Measurements from ENCODE around the gene CDC25B.

GRCh38 chr20:3783511-3784195 lies 12.5 kb upstream of the CDC25B start:
- no peak for TF ChIP-seq HDAC6 (IDR thresholded peaks at IDR 0.05; ENCODE audit: low read depth, low read length)
- no peak for TF ChIP-seq EP300 (IDR thresholded peaks at IDR 0.05; ENCODE audit: borderline replicate concordance in 1 of 2, low read depth in 2 of 2, low read length in 2 of 2)
- TF ChIP-seq ATF3 (IDR thresholded peaks at IDR 0.05; ENCODE audit: insufficient read depth, low read depth, low read length), result no peak
- no peak for TF ChIP-seq CTCF (IDR thresholded peaks at IDR 0.05; ENCODE audit: control extremely low read depth in 1 of 3, insufficient read depth in 1 of 3, low read depth in 1 of 3, low read length in 3 of 3)
- no peak for TF ChIP-seq POLR2A (IDR thresholded peaks at IDR 0.05; ENCODE audit: control extremely low read depth in 1 of 2, low read depth in 2 of 2, low read length in 2 of 2)

Measured in H1 (cell line).